ENCODE measurements around the gene ATP13A3.

DNA sequence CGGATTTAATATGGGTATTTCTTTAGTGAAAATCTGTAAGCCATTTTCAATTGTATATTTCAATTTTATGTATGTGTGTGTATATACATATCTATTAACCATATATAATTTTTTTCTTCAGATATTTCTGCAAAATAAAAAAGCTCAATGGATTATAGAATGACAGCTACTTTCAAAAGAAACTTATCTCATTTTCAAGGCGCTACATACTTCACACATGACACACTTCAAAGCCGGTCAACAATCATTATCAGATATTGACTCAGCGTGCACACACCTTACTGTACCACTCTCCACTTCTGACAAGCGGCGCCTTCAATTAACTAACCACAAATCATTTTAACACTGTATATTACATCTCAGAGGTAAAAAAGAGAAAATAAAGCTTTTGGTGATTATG is 39.6 kb downstream of the ATP13A3 start:
- TF ChIP-seq, protein P1, sequence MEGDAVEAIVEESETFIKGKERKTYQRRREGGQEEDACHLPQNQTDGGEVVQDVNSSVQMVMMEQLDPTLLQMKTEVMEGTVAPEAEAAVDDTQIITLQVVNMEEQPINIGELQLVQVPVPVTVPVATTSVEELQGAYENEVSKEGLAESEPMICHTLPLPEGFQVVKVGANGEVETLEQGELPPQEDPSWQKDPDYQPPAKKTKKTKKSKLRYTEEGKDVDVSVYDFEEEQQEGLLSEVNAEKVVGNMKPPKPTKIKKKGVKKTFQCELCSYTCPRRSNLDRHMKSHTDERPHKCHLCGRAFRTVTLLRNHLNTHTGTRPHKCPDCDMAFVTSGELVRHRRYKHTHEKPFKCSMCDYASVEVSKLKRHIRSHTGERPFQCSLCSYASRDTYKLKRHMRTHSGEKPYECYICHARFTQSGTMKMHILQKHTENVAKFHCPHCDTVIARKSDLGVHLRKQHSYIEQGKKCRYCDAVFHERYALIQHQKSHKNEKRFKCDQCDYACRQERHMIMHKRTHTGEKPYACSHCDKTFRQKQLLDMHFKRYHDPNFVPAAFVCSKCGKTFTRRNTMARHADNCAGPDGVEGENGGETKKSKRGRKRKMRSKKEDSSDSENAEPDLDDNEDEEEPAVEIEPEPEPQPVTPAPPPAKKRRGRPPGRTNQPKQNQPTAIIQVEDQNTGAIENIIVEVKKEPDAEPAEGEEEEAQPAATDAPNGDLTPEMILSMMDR (IDR thresholded peaks at IDR 0.05; ENCODE audit: low read depth, low read length), result no peak
- TF ChIP-seq POLR2A (IDR thresholded peaks at IDR 0.05; ENCODE audit: extremely low read depth, insufficient read length), result no peak
- TF ChIP-seq, protein P2, sequence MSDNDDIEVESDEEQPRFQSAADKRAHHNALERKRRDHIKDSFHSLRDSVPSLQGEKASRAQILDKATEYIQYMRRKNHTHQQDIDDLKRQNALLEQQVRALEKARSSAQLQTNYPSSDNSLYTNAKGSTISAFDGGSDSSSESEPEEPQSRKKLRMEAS (IDR thresholded peaks at IDR 0.05; ENCODE audit: low read depth, low read length), result no peak
- TF ChIP-seq MYC (IDR thresholded peaks at IDR 0.05; ENCODE audit: low read depth, low read length), result no peak
